Measurements from ENCODE around the gene ALDH18A1. TPM values are rescaled to one million over a fixed set of nuclear protein-coding genes. Genes with fewer than 3 reads are reported as not detected.
"Not testable (repeated sequence)": the region's sequence is repeated elsewhere in the genome, so short reads cannot be mapped to it uniquely, and the experiment has no call there.

ALDH18A1 gene
- total RNA-seq, 4 donors from 2014 or later = 2.6 to 6.7 (median 5.7) TPM

GRCh38 chr10:95683966-95684365 is 27.5 kb upstream of the ALDH18A1 start:
- DNase-seq = no peak
- in situ Hi-C loops (cut with MboI; ENCODE audit: low sequenced_read_pairs in 4 of 4) (loop anchor here in 2 of 4 donors (25.0 kb wide), 1 partner anchor 353 kb away; the partner anchor contains the start of gene CCNJ (in 2 of the 2)), intact Hi-C loops (cut with DNase I; ENCODE audit: low total_unique reads) (no loop called here)
- peaks cover 0 to 88% of the 10 kb centered on the region in 2 donors for H3K36me3 ChIP-seq
- no peaks in the 10 kb centered on the region for H3K4me1 ChIP-seq
- no peaks in the 10 kb centered on the region for H3K9me3 ChIP-seq
- ATAC-seq = no peak
- TF ChIP-seq CTCF (IDR thresholded peaks at IDR 0.05 in 4 of 5, conservative IDR thresholded peaks at IDR 0.05 in 1 of 5) (no peak), POLR2A (IDR thresholded peaks at IDR 0.05) (no peak)
- H3K27me3 ChIP-seq = no peaks in the 10 kb centered on the region
- H3K27ac ChIP-seq = no peak overlapping the region
- H3K4me3 ChIP-seq = no peak overlapping the region

- H3K27me3 ChIP-seq = no peaks in the 10 kb centered on the region
- no peak overlapping the region for H3K4me3 ChIP-seq
- H3K4me1 ChIP-seq = no peaks in the 10 kb centered on the region
- peaks cover 0 to 37% of the 10 kb centered on the region in 2 donors for H3K36me3 ChIP-seq
- H3K27ac ChIP-seq = no peak overlapping the region
- in situ Hi-C loops (cut with MboI; ENCODE audit: low sequenced_read_pairs in 4 of 4) (loop anchor here in 2 of 4 donors (25.0 kb wide), 1 partner anchor 362 kb away; the partner anchor contains the start of gene CCNJ (in 2 of the 2)), intact Hi-C loops (cut with DNase I; ENCODE audit: low total_unique reads) (no loop called here)
- no peak for ATAC-seq
- no peaks in the 10 kb centered on the region for H3K9me3 ChIP-seq
- TF ChIP-seq POLR2A (IDR thresholded peaks at IDR 0.05) = no peak
- TF ChIP-seq CTCF (IDR thresholded peaks at IDR 0.05 in 4 of 5, conservative IDR thresholded peaks at IDR 0.05 in 1 of 5) = no peak
- DNase-seq = no peak
Observed at GRCh38 chr10:95675403-95676116, 19.0 kb upstream of the ALDH18A1 start.

- TF ChIP-seq POLR2A (IDR thresholded peaks at IDR 0.05) (no peak), CTCF (IDR thresholded peaks at IDR 0.05 in 4 of 5, conservative IDR thresholded peaks at IDR 0.05 in 1 of 5) (no peak)
- no peak overlapping the region for H3K4me3 ChIP-seq
- no peak for ATAC-seq
- H3K4me1 ChIP-seq = no peaks in the 10 kb centered on the region
- H3K27me3 ChIP-seq = no peaks in the 10 kb centered on the region
- intact Hi-C loops (cut with DNase I; ENCODE audit: low total_unique reads) = no loop called here
- peaks cover 0 to 29% of the 10 kb centered on the region in 2 donors for H3K36me3 ChIP-seq
- DNase-seq = no peak
- in situ Hi-C loops (cut with MboI; ENCODE audit: low sequenced_read_pairs in 4 of 4) = loop anchor here in 2 of 4 donors (25.0 kb wide), 1 partner anchor 363 kb away; the partner anchor contains the start of gene CCNJ (in 2 of the 2)
- no peaks in the 10 kb centered on the region for H3K9me3 ChIP-seq
- no peak overlapping the region for H3K27ac ChIP-seq
Observed at GRCh38 chr10:95674643-95675042, 18.1 kb upstream of the ALDH18A1 start.

GRCh38 chr10:95672641-95673040 is 16.1 kb upstream of the ALDH18A1 start:
- in situ Hi-C loops (cut with MboI; ENCODE audit: low sequenced_read_pairs in 4 of 4); H3K4me1 ChIP-seq; H3K4me3 ChIP-seq; intact Hi-C loops (cut with DNase I; ENCODE audit: low total_unique reads); ATAC-seq; DNase-seq; H3K27me3 ChIP-seq; H3K9me3 ChIP-seq; H3K27ac ChIP-seq: not testable (repeated sequence)
- peaks cover 0 to 16% of the 10 kb centered on the region in 2 donors for H3K36me3 ChIP-seq

GRCh38 chr10:95664543-95664942 is 8.0 kb upstream of the ALDH18A1 start:
- Histone ChIP-seq H3K27me3 (no peaks in the 10 kb centered on the region), H3K4me3 (no peak overlapping the region), H3K9me3 (no peaks in the 10 kb centered on the region), H3K4me1 (no peaks in the 10 kb centered on the region), H3K36me3 (peaks cover 0 to 16% of the 10 kb centered on the region in 2 donors), H3K27ac (no peak overlapping the region)
- DNase-seq (no peak), ATAC-seq (no peak)
- intact Hi-C loops (cut with DNase I; ENCODE audit: low total_unique reads) = no loop called here
- no peak for TF ChIP-seq POLR2A (IDR thresholded peaks at IDR 0.05)
- no peak for TF ChIP-seq CTCF (IDR thresholded peaks at IDR 0.05 in 4 of 5, conservative IDR thresholded peaks at IDR 0.05 in 1 of 5)
- in situ Hi-C loops (cut with MboI; ENCODE audit: low sequenced_read_pairs in 4 of 4) = no loop called here
